CD4-positive, alpha-beta T cell (primary cell): ENCODE results near the gene ATP2A1. TPM values are rescaled to one million over a fixed set of nuclear protein-coding genes. Genes with fewer than 3 reads are reported as not detected.

ENCODE experiments used
- ATAC-seq: fragments of 200-7000 bp; cut with Tn5 transposase; one replicate; pipeline ENCODE4 v1.10.0; 2022; ENCODE audit warnings: mild to moderate bottlenecking; ENCODE audit not compliant: poor library complexity
- CTCF ChIA-PET: fragments of 350-600 bp; sonication (Branson Sonifier 250); formaldehyde crosslinking; loops from one replicate; lab custom pipeline; 2021; ENCODE audit warnings: antibody characterized with exemption, inconsistent platforms; lab: Charles Lee
- POLR2A ChIA-PET: fragments of 350-600 bp; sonication (Branson Sonifier 250); formaldehyde crosslinking; loops from one replicate; lab custom pipeline; 2021; ENCODE audit warnings: antibody characterized with exemption, inconsistent platforms; lab: Charles Lee
- DNase-seq, 14 experiments: peaks; one replicate each; pipeline ENCODE4 v3.0.0-alpha.2; 2013 to 2020; ENCODE audit warnings: mixed read lengths in 2 of 14
- H3K27ac ChIP-seq, 2 donors: one replicate each; pipeline versions ENCODE4 v1.5.1 to v1.7.0; 2013; ENCODE audit warnings: low read length in 2 of 2, low read depth in 1 of 2, mild to moderate bottlenecking in 1 of 2
- H3K27me3 ChIP-seq, 2 experiments: 1 replicate in 1 of 2; 2 replicates in 1 of 2; pipeline versions ENCODE4 v1.6.1 to v1.7.0; 2013; ENCODE audit warnings: low read length in 2 of 2, control low read depth in 1 of 2, mild to moderate bottlenecking in 1 of 2, moderate library complexity in 1 of 2; ENCODE audit not compliant: insufficient read depth in 2 of 2, control insufficient read depth in 1 of 2
- H3K36me3 ChIP-seq: one replicate; pipeline ENCODE4 v1.6.1; 2013; ENCODE audit warnings: low read length, control low read depth; ENCODE audit not compliant: insufficient read depth
- H3K4me1 ChIP-seq: one replicate; pipeline ENCODE4 v1.6.1; 2013; ENCODE audit warnings: low read length, control low read depth; ENCODE audit not compliant: insufficient read depth
- H3K4me3 ChIP-seq: one replicate; pipeline ENCODE4 v1.5.1; 2013; ENCODE audit warnings: mild to moderate bottlenecking, low read length, moderate library complexity
- H3K9me3 ChIP-seq, 2 experiments: 1 replicate in 1 of 2; 2 replicates in 1 of 2; pipeline versions ENCODE4 v1.6.1 to v1.7.0; 2013; ENCODE audit warnings: low read length in 2 of 2, mild to moderate bottlenecking in 2 of 2, control low read depth in 1 of 2, moderate library complexity in 1 of 2; ENCODE audit not compliant: control insufficient read depth in 1 of 2, insufficient read depth in 1 of 2
- H3K27ac Mint-ChIP-seq: one replicate; pipeline ENCODE4 v1.8.0; 2020; ENCODE audit warnings: mixed read lengths
- H3K27me3 Mint-ChIP-seq: one replicate; pipeline ENCODE4 v1.8.0; 2021; ENCODE audit warnings: mixed read lengths
- H3K36me3 Mint-ChIP-seq: one replicate; pipeline ENCODE4 v1.8.0; 2021; ENCODE audit warnings: low read depth, mixed read lengths
- H3K4me1 Mint-ChIP-seq: one replicate; pipeline ENCODE4 v1.8.0; 2021; ENCODE audit warnings: low read depth, mixed read lengths
- H3K4me3 Mint-ChIP-seq: one replicate; pipeline ENCODE4 v1.8.0; 2020; ENCODE audit warnings: mild to moderate bottlenecking, mixed read lengths
- H3K9me3 Mint-ChIP-seq: one replicate; pipeline ENCODE4 v1.8.0; 2020; ENCODE audit warnings: mixed read lengths
- intact Hi-C, 2 experiments: fragments of 100-400 bp; cut with DNase I in 1 of 2; cut with micrococcal nuclease in 1 of 2; formaldehyde crosslinking; loops; one replicate each; pipeline versions ENCODE4 v1.15.1 to v1.9.0; 2023 to 2025; cut with DNase I, micrococcal nuclease
- total RNA-seq, 174 experiments: library from RNA in 2 of 174; stranded (reverse) in 2 of 174; gene quantifications; one replicate each; pipeline ENCODE4 v1.2.3 and lab custom pipeline; 2021 to 2026
- TF ChIP-seq, protein P1 (sequence below): fragments of 200-600 bp; IDR thresholded peaks from one replicate; pipeline ENCODE4 v1.8.0; 2022; ENCODE audit warnings: antibody characterized with exemption, mild to moderate bottlenecking

ATP2A1 gene
- total RNA-seq, 2 experiments from 2014 or later: 0.56 to 0.77 TPM

DNA sequence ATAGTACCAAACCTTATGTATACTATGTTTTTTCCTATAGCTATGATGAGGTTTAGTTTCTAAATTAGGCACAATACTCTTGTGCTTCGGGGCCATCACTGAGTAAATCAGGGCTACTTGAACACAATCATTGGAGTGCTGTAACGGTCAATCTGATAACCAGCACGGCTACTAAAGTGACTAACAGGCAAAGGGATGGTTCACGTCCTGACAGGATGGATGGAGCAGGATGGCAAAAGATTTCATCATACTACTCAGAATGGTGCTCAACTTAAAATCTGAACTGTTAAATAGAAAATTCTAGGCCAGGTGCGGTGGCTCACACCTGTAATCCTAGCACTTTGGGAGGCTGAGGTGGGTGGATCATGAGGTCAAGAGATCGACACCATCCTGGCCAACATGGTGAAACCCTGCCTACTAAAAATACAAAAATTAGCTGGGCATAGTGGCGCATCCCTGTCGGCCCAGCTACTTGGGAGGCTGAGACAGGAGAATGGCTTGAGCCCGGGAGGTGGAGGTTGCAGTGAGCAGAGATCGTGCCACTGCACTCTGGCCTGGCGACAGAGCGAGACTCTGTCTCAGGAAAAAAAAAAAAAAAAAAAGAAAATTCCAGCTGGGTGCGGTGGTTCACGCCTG, 39.2 kb upstream of the ATP2A1 start:
- Histone ChIP-seq H3K27ac (no peak overlapping the region), H3K9me3 (no peaks in the 10 kb centered on the region), H3K4me3 (no peak overlapping the region), H3K4me1 (no peaks in the 10 kb centered on the region), H3K27me3 (no peaks in the 10 kb centered on the region), H3K36me3 (peaks cover 62% of the 10 kb centered on the region)
- intact Hi-C loops: no loop called here
- H3K27me3 Mint-ChIP-seq: no peaks in the 10 kb centered on the region
- TF ChIP-seq, protein P1, sequence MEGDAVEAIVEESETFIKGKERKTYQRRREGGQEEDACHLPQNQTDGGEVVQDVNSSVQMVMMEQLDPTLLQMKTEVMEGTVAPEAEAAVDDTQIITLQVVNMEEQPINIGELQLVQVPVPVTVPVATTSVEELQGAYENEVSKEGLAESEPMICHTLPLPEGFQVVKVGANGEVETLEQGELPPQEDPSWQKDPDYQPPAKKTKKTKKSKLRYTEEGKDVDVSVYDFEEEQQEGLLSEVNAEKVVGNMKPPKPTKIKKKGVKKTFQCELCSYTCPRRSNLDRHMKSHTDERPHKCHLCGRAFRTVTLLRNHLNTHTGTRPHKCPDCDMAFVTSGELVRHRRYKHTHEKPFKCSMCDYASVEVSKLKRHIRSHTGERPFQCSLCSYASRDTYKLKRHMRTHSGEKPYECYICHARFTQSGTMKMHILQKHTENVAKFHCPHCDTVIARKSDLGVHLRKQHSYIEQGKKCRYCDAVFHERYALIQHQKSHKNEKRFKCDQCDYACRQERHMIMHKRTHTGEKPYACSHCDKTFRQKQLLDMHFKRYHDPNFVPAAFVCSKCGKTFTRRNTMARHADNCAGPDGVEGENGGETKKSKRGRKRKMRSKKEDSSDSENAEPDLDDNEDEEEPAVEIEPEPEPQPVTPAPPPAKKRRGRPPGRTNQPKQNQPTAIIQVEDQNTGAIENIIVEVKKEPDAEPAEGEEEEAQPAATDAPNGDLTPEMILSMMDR: no peak
- DNase-seq (no peak), ATAC-seq (no peak)
- H3K9me3 Mint-ChIP-seq: no peaks in the 10 kb centered on the region
- H3K36me3 Mint-ChIP-seq: peaks cover 83% of the 10 kb centered on the region
- CTCF ChIA-PET: interaction anchor here (0.7 kb wide), 1 partner anchor 106 kb away, joined by 6 read pairs; no protein-coding TSS in a partner anchor
- H3K27ac Mint-ChIP-seq: no peak overlapping the region
- POLR2A ChIA-PET: interaction anchor here (1.4 kb wide), 1 partner anchor 13 kb away, joined by 3 read pairs; no protein-coding TSS in a partner anchor
- peaks cover 6% of the 10 kb centered on the region for H3K4me1 Mint-ChIP-seq
- no peak overlapping the region for H3K4me3 Mint-ChIP-seq

DNA sequence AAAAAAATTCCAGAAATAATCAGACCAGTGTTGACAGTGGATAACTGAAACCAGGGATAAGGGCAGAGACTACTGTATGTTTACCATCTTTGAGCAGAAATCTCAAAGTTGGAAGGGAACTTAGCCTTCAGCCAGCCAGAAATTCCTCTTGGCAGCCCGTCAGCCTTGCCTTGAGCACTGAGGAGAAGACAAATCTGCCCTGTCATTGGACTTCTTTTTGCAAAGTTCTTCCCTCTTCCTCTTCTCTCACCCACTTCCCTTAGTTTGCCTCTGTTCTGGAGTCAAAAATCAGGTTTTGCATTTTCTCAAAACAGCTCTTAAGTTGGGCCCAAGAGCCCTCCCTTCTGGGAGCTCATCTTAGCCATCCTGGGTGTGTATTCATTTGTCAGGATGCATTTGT, 38.4 kb upstream of the ATP2A1 start:
- CTCF ChIA-PET: no interaction called here

DNA sequence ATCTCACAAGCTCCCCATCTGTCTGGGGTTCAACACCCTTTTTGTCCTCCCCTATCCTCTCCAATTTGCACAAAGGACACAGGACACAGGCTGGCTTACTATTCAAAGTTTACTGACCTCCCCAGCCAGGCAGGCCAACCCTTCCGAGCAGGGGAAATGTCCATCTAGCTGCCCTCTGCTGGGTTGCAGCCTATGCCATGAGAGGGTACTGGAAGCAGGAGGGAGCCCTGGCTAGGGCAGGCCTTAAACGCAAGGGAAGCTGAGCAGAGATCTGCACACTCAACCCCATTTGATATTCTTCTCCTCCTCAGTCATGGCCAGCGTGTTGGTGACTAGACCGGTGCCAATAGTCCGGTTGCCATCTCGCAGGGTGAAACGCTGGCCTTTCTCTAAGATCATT, 35.6 kb upstream of the ATP2A1 start:
- Mint-ChIP-seq H3K36me3 (peaks cover 72% of the 10 kb centered on the region), H3K27me3 (no peaks in the 10 kb centered on the region), H3K27ac (peak overlapping the region; percentile 15), H3K4me1 (peaks cover 29% of the 10 kb centered on the region), H3K4me3 (no peak overlapping the region), H3K9me3 (no peaks in the 10 kb centered on the region)
- intact Hi-C loops: loop anchor here in 1 of 2 experiments (10.0 kb wide), 2 partner anchors 288 to 348 kb away; partner anchors contain the start of genes APOBR, CLN3 and SGF29
- H3K4me3 ChIP-seq: no peak overlapping the region
- CTCF ChIA-PET: interaction anchor here (0.6 kb wide), 1 partner anchor 235 kb away, joined by 3 read pairs; no protein-coding TSS in a partner anchor
- H3K36me3 ChIP-seq: peaks cover 38% of the 10 kb centered on the region
- H3K27ac ChIP-seq: no peak overlapping the region
- no peak for DNase-seq
- ATAC-seq: no peak
- H3K27me3 ChIP-seq: no peaks in the 10 kb centered on the region
- TF ChIP-seq, protein P1: no peak
- H3K9me3 ChIP-seq: no peaks in the 10 kb centered on the region
- POLR2A ChIA-PET: interaction anchor here (1.1 to 1.9 kb wide), 4 partner anchors 12 to 108 kb away, joined by 3 to 7 read pairs (median 5); partner anchors contain the start of genes ATXN2L, NFATC2IP and SH2B1
- peaks cover 31% of the 10 kb centered on the region for H3K4me1 ChIP-seq

More for the DNA sequence above, 38.4 kb upstream of the ATP2A1 start:
- Mint-ChIP-seq H3K4me1 (peaks cover 13% of the 10 kb centered on the region), H3K36me3 (peaks cover 83% of the 10 kb centered on the region), H3K27me3 (no peaks in the 10 kb centered on the region), H3K9me3 (no peaks in the 10 kb centered on the region), H3K4me3 (no peak overlapping the region), H3K27ac (no peak overlapping the region)
- no peak for DNase-seq
- Histone ChIP-seq H3K27me3 (no peaks in the 10 kb centered on the region), H3K4me1 (peaks cover 8% of the 10 kb centered on the region), H3K27ac (no peak overlapping the region), H3K4me3 (no peak overlapping the region), H3K36me3 (peaks cover 62% of the 10 kb centered on the region), H3K9me3 (no peaks in the 10 kb centered on the region)
- POLR2A ChIA-PET: no interaction called here
- TF ChIP-seq, protein P1: no peak
- intact Hi-C loops: loop anchor here in 1 of 2 experiments (10.0 kb wide), 2 partner anchors 285 to 345 kb away; partner anchors contain the start of genes APOBR, CLN3 and SGF29
- no peak for ATAC-seq
